ENCODE data around the gene ACP7.
"Not testable (repeated sequence)": the region's sequence is repeated elsewhere in the genome, so short reads cannot be mapped to it uniquely, and the experiment has no call there.

The ACP7 gene

DNA sequence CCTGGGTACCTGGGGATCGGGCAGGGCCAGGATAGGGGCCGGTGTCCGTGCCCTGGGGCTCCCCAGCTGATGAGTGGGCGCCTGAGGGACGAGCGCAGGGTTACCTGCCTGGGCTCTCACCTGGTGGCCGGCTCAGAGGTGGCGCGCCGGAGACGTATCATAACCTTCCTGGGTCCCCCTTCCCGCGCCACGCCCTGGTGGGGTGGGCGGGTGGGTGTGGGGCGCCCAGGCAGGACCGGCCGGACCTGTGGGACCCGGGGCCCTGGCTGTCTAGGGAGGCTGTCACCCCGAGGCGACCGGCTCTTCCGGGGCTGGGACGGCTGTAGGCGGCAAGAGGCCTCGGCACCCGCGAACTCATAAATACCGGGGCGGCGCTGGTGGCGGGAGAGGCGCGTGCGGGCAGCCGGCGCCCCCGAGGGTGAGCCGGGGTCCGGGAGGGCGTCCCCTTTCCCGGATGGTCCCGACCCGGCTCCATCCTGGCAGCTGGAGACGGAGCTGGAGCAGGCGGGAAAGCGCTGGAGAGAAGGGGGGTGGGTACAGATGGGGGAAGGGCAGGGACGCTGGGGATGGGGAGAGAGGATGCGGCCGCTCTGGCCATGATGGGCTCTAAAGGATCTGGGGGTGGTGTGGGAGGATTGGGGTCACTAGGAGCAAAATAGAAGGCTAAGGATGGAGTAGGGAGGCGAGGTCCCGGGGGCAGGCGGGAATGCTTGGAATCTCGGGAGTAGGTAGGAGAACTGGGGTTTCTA lies at the start of gene ACP7:
Gene ACP7, plus strand, starts transcription at position 386 of the 749 bp plus-strand sequence. CDS start 902 bp downstream, outside the sequence.
- no peak for DNase-seq (ENCODE audit: low read depth)

DNA sequence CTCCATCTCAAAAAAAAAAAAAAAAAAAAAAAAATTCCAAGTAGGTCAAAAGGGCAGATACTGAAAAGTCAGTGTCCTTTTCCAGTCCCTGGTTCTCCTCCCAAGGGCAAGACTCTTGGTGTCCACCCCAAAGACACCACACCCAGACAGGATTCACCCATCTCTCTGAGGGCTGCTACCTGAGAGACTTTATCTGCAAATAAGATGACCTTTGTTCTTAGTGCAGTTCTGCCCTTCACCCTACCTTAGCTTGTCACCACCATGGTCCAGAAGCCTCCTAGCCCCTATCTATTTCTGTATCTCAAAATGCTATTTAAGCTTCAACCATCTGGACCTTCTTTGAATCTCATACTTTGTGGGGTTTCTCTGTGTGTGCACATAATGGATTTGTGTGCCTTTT lies 47.6 kb upstream of the ACP7 start:
- no peak for DNase-seq (ENCODE audit: low read depth)

DNA sequence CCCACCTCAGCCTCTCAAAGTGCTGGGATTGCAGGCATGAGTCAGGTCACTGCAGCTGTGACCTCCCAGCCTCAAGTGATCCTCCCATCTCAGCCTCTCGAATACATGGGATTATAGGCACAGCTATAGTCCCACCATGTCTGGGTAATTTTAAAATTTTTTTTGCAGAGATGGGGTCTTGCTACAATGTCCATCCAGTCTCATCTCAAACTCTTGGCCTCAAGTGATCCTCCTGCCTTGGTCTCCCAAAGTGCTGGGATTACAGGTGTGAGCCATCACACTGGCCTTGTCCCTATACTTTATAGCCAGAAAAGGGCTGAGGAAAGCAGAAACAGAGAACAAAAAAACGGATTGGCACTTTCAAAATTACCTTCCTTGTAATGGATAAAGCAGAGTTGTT lies 47.0 kb upstream of the ACP7 start:
- DNase-seq (ENCODE audit: low read depth), result no peak

GRCh38 chr19:39038098-39038497 lies 46.1 kb upstream of the ACP7 start:
- DNase-seq (ENCODE audit: low read depth), result no peak

DNA sequence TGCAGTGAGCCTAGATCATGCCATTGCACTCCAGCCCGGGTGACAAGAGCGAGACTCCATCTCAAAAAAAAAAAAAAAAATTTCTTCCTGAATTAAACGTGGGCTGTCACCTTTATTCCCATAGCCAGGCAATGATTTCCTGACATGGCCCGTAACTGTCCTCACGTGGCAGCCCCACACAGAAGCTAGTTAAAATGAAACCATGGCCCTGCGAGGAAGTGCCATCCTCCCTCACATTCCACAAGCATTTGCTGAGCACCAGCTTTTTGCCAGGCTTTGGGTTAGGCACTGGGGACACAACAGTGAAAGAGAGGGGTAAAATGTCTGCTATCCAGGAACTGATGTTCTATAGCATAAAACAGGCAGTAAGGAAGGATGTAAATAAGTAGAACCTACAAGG lies 38.7 kb upstream of the ACP7 start:
- no peak for DNase-seq (ENCODE audit: low read depth)

DNA sequence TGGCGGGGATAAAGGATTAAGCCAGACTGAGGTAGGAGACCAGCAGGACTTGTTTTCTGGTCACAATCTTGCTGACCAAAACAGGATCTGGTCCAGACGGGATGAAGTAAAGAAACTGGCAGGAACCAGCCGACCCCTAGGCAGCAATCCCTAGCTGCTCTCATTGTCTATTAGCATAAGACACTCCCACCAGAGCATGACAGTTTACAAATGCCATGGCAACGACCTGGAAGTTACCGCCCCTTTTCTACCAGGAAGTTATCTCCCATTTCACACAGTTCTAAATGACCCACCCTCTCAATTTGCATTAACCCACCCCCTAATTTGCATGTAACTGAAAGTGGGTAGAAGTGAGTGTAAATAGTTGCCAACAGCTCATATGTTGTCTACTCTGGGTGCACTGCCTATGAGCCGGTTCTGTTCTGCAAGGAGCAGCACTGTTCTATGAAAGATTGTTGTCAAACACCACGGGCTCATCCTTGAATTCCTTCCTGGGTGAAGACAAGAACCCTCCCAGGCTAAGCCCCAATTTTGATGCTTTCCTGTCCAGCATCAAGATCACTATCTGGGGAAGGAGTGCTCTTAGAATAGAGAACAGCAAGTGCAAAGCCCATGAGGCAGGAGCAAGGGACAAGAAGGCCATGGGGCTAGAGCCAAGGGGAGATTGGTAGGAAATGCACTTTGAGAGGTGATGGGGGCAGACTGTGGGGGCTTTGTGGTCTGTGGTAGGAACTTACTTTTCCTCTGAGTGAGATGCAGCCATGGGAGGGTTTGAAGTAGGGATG lies 37.9 kb upstream of the ACP7 start:
- no peak for DNase-seq (ENCODE audit: low read depth)

DNA sequence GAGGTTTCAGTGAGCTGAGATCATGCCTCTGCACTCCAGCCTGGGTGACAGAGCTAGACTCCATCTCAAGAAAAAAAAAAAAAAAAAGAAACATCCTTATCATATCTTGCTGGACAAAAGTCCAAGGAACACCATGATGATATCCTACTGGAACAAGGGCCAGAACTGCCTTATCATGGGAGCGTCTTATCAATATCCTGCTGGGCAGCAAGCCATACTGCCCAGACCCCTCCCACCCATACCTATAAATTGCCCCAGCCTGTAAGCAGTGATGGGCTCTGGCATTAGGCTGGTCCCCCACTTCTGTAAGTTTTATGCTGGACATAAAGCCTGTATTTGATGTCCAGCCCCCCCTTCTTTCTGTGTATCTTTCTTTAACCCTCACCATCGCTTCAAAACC lies 37.1 kb upstream of the ACP7 start:
- no peak for DNase-seq (ENCODE audit: low read depth)

- peak; percentile 48 for DNase-seq (ENCODE audit: low read depth)
Observed at GRCh38 chr19:39052243-39052746, 31.9 kb upstream of the ACP7 start.

- no peak for DNase-seq (ENCODE audit: low read depth)
Observed at GRCh38 chr19:39052846-39053245, 31.3 kb upstream of the ACP7 start.

- DNase-seq (ENCODE audit: low read depth), result no peak
Observed at GRCh38 chr19:39053276-39054090, 30.7 kb upstream of the ACP7 start.

GRCh38 chr19:39054091-39054470 lies 30.1 kb upstream of the ACP7 start:
- DNase-seq (ENCODE audit: low read depth), result no peak

DNA sequence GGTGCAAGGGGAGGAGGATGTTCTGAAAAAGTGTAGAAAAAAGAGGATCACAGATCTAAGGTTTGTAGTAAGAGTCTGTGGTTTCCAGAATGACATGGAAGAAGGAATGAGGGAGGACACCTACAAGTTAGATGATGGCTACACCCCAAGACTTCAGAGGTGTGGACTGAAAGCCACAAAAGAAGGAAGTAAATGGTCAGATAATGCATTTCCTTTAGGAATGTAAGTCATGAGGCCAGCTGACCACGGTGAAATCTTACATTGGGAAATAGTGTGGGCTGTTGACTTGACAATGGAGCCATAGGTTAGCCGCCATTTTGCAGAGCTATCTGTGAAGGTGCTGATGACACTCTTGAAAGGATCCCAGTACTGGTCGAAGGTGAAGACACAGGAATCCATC lies 26.6 kb upstream of the ACP7 start:
- no peak for DNase-seq (ENCODE audit: low read depth)

DNA sequence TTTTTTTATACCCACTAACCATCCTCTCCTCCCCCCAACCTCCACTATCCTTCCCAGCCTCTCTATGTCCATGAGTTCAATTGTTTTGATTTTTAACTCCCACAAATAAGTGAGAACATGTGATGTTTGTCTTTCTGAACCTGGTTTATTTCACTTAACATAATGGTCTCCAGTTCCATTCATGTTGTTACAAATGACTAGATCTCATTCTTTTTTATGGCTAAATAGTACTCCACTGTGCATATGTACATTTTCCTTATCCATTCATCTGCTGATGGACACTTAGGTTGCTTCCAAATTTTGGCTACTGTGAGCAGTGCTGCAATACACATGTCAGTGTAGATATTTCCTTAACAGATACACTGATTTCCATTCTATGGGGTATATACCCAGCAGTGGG lies 24.9 kb upstream of the ACP7 start:
- no peak for DNase-seq (ENCODE audit: low read depth)

DNA sequence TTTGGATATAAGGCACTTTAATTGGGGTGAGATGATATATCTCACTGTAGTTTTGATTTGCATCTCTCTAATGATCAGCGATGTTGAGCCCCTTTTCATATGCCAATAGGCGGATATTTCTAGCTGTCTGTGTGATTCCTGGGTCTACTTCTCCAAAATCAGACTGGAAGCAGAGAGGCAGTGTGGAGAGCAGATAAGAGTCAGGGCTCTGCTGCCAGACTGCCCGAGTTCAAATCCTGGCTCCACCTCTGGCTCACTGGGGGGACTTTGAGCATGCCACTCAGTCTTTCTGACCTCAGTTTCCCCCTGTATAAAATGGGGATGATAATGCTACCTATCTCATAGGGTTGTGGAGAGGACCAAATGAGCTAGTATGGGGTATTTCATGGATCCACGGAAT lies 24.0 kb upstream of the ACP7 start:
- no peak for DNase-seq (ENCODE audit: low read depth)

DNA sequence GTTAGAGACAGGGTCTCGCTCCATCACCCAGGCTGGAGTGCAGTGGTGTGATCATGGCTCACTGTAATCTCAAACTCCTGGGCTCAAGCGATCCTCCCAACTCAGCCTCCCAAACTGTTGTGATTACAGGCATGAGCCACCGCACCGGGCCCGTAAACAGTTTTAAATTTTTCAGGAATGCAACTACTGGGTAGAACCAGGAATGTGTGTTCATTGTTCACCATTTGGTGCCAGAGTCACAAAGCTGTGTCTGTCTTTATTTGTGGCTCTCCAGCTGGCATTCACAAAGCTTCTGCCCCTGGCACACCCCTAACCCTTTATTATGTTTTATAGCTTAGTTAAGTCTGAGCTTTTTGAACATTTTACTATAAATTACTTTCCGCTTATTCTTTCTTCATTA lies 19.8 kb upstream of the ACP7 start:
- DNase-seq (ENCODE audit: low read depth), result no peak

DNA sequence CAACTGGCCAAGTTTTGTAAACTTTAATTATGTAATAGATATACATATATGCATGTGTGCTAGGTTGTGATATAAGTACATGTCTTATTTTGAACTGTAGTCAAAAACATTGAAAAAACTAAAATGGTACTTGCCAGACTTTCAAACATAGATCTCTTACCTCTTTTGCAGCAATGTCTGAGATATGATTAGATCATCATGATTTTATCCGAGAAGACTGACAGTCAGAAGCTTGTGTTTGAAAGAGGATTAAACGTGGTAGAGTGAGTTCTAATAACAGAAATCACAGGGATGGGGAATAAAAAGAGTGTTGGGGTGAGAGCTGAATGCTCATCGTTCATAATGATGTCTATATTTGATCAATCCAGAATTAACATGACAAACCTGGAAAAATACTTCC lies 18.2 kb upstream of the ACP7 start:
- no peak for DNase-seq (ENCODE audit: low read depth)

- no peak for DNase-seq (ENCODE audit: low read depth)
Observed at GRCh38 chr19:39067104-39067503, 17.1 kb upstream of the ACP7 start.

- not testable (repeated sequence) for DNase-seq (ENCODE audit: low read depth)
Observed at GRCh38 chr19:39068259-39068658, 15.9 kb upstream of the ACP7 start.

DNA sequence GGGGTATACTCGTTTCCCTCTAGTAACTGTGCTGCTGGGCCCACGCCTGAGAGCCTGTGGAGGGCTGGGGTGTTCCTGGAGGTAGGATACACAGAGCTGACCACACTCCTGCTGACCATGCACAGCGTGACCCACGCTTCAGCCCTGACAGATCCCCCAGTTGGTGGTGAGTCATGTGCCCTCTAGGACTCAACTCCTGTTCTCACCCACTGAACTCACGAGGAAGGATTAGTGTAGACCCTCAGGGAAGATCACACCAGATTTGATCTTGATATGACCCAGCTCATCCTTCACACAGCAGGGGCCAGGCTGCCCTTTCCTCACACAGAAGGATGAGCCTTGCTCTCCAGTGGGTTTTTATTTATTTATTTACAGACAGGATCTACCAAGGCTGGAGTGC lies 13.3 kb upstream of the ACP7 start:
- no peak for DNase-seq (ENCODE audit: low read depth)

DNA sequence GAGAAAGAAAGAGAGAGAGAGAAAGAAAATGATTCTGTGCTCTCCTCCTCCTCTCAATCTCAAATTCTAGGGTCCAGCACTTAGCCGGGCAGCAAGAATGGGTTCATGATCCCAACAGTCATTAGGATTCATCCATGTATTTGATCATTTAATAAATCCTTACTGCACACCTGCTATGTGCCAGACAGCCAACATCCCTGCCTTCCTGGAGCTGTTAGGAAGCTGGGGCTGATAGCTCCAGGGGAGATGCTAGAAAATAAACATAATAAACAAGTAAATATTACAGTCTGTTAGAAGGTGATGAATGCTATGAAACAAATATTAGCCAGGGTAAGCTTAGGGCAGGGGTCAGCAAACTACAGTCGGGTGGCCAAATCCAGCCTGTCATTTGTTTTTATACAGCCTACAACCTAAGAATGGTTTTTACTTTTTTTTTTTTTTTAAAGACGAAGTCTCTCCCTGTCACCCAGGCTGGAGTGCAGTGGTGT lies 9.9 kb upstream of the ACP7 start:
- no peak for DNase-seq (ENCODE audit: low read depth)

DNA sequence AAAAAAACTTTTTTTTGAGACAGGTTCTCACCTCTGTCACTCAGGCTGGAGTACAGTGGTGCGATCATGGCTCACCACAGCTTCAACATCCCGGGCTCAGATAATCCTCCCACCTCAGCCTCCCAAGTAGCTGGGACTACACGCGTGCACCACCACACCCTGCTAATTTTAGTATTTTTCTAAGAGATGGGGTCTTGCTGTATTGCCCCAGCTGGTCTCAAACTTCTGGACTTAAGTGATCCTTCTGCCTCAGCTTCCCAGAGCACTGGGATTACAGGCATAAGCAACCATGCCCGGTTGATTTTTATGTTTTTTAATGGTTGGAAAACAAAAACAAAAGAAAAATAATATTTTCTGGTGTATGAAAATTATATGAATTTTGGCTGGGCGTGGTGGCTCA lies 9.2 kb upstream of the ACP7 start:
- no peak for DNase-seq (ENCODE audit: low read depth)

DNA sequence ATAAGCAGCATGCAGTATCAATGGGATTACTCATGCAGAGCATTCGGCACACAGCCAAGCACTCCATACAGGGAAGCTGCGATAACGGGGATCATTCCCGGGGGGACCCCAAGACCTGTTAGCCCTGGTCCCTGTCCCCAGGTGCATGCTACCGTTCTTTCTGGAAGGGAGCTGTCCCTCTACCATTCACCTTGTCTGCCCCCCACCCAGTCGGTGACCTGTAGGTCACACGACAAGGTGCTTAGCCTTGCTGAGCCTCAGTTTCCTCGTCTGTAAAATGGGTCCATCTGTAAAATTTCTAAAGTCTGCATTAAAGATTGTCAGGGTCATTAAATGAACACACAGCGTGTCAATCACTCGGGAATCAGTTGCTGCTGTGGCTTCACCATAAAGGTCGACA lies 6.8 kb upstream of the ACP7 start:
- no peak for DNase-seq (ENCODE audit: low read depth)
